Glutamatergic neuron (in vitro differentiated cells): ENCODE data around the gene UCK2. TPM values are rescaled to one million over a fixed set of nuclear protein-coding genes. Genes with fewer than 3 reads are reported as not detected.

ENCODE experiments used
- DNase-seq: peaks from one replicate; pipeline ENCODE4 v3.0.0; 2022
- H3K27ac Mint-ChIP-seq: one replicate; pipeline ENCODE4 v1.8.0; 2020; ENCODE audit warnings: mild to moderate bottlenecking, mixed read lengths, inconsistent platforms; ENCODE audit not compliant: unreplicated experiment
- H3K27me3 Mint-ChIP-seq: one replicate; pipeline ENCODE4 v1.8.0; 2020; ENCODE audit warnings: mild to moderate bottlenecking, moderate library complexity, mixed read lengths, inconsistent platforms; ENCODE audit not compliant: unreplicated experiment
- H3K36me3 Mint-ChIP-seq: one replicate; pipeline ENCODE4 v1.8.0; 2020; ENCODE audit warnings: mild to moderate bottlenecking, mixed read lengths, inconsistent platforms; ENCODE audit not compliant: unreplicated experiment
- H3K4me1 Mint-ChIP-seq: one replicate; pipeline ENCODE4 v1.8.0; 2020; ENCODE audit warnings: mild to moderate bottlenecking, low read depth, mixed read lengths, inconsistent platforms; ENCODE audit not compliant: unreplicated experiment
- H3K4me3 Mint-ChIP-seq: one replicate; pipeline ENCODE4 v1.8.0; 2020; ENCODE audit warnings: mild to moderate bottlenecking, mixed read lengths, inconsistent platforms; ENCODE audit not compliant: unreplicated experiment
- H3K9me3 Mint-ChIP-seq: one replicate; pipeline ENCODE4 v1.8.0; 2020; ENCODE audit warnings: mild to moderate bottlenecking, moderate library complexity, mixed read lengths, inconsistent platforms; ENCODE audit not compliant: unreplicated experiment
- total RNA-seq: library from RNA; stranded (reverse); fragmentation: NEBNext Ultra II Directional; extraction: Animal tissue kit (Norgen Biotek cat#: 25700); gene quantifications from one replicate; pipeline ENCODE4 v1.2.1, GENCODE V29; 2021; ENCODE audit not compliant: unreplicated experiment
- TF ChIP-seq, protein P1 (sequence below): fragments of 200-600 bp; sonication (generic); IDR thresholded peaks from one replicate; pipeline ENCODE4 v1.5.0; 2021; ENCODE audit not compliant: partially characterized antibody, unreplicated experiment

Gene UCK2
- total RNA-seq, 1 donor from 2014 or later: 29.9 TPM

DNA sequence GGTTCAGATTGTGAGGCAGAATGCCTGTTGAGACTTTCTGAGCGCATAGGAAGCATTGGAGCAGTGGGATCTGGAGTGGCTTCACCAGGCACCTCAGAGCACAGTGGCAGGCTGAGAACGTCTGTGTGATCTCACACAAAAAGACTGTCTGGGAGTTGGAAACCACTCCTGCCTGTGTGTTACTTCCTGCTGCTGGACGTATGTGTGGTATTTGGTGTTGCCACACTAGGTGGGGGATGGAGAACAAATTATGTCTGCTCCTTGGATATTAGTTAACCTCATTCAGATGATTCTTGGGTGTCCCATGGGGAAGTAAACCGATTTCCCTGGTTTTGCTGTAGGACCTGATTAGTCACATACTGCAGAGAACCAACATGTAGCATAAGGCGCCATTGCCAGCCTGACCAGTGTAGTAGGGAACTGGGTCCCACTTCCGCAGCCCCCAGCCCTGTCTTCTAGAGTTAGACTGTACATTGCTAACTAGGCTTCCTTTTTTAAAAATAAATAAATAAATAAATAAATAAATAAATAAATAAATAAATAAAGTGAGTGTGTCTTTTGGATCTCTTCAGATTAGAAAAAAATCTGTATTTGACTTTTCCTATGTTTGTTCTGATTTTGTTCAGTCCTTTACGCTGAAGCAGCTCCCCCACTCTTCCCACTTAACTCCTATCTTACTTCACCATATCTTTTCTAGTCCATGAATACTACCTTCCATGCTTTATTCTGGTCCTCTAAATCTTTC is 26.9 kb downstream of the UCK2 start:
- Mint-ChIP-seq H3K4me1 (peaks cover 52% of the 10 kb centered on the region), H3K36me3 (no peaks in the 10 kb centered on the region), H3K4me3 (peak overlapping the region; percentile 31), H3K27ac (peak overlapping the region; percentile 18), H3K27me3 (peaks cover 1% of the 10 kb centered on the region), H3K9me3 (no peaks in the 10 kb centered on the region)
- no peak for DNase-seq
- TF ChIP-seq, protein P1, sequence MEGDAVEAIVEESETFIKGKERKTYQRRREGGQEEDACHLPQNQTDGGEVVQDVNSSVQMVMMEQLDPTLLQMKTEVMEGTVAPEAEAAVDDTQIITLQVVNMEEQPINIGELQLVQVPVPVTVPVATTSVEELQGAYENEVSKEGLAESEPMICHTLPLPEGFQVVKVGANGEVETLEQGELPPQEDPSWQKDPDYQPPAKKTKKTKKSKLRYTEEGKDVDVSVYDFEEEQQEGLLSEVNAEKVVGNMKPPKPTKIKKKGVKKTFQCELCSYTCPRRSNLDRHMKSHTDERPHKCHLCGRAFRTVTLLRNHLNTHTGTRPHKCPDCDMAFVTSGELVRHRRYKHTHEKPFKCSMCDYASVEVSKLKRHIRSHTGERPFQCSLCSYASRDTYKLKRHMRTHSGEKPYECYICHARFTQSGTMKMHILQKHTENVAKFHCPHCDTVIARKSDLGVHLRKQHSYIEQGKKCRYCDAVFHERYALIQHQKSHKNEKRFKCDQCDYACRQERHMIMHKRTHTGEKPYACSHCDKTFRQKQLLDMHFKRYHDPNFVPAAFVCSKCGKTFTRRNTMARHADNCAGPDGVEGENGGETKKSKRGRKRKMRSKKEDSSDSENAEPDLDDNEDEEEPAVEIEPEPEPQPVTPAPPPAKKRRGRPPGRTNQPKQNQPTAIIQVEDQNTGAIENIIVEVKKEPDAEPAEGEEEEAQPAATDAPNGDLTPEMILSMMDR: no peak

DNA sequence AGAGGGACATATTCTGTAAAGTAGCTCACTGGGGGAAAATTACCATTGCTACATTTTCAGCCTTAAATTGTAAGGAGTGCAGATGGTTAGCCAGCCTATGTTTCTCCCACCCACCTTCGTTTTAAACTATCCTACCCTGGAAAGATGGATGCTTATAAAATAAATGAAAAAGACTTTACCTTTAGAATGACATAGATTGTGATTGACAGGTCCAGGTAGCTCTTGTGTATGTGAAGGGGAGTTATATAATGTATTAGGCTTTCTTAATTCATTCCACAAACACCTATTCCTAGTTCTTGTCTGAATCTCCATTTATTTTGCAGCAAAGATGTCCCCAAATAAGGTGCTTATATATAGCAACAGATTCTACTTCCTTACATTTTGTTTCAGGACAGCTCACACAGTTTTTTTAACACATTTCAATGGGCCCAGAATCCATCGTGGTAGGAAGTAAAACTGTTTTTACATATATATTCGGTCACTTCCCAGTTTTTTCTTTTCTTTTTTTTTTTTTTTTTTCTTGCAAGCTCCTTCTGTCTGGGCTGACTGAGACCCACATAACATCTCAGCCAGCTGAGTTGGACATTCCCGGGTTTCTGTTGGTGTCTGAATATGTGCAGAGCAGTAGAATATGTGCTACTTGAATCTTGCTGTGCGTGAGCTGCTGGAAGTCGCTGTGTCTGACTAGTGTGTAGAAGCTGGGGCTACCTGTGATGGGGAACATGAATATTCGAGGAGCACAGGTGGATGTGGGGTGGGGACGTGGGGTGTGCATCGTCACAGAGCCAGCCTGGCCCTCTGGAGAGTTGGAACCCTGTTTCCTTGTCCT is 27.8 kb downstream of the UCK2 start:
- Mint-ChIP-seq H3K36me3 (no peaks in the 10 kb centered on the region), H3K27me3 (peaks cover 1% of the 10 kb centered on the region), H3K4me3 (no peak overlapping the region), H3K27ac (no peak overlapping the region), H3K4me1 (peaks cover 52% of the 10 kb centered on the region), H3K9me3 (no peaks in the 10 kb centered on the region)
- TF ChIP-seq, protein P1: no peak
- no peak for DNase-seq

DNA sequence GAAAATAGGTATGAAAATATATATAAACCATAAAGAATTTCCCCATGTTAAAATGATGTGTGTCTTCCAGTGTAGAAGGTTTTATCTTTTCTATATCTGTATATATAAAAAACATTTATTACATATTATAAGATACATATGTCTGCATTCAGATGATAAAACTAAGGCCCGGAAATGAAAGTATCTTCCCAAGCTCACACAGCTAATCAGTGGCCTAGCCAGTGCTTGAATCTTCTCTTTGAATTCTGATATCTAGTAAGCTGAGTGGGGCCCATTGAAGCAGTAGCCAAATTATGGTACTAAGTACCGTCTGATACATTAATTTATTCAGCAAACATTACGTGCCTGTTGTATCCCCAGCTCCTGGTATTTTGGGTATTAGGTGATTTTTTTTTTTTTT is 28.6 kb downstream of the UCK2 start:
- Mint-ChIP-seq H3K4me3 (no peak overlapping the region), H3K27ac (no peak overlapping the region), H3K36me3 (no peaks in the 10 kb centered on the region), H3K4me1 (peaks cover 50% of the 10 kb centered on the region), H3K9me3 (no peaks in the 10 kb centered on the region), H3K27me3 (peaks cover 1% of the 10 kb centered on the region)
- TF ChIP-seq, protein P1: no peak
- no peak for DNase-seq

DNA sequence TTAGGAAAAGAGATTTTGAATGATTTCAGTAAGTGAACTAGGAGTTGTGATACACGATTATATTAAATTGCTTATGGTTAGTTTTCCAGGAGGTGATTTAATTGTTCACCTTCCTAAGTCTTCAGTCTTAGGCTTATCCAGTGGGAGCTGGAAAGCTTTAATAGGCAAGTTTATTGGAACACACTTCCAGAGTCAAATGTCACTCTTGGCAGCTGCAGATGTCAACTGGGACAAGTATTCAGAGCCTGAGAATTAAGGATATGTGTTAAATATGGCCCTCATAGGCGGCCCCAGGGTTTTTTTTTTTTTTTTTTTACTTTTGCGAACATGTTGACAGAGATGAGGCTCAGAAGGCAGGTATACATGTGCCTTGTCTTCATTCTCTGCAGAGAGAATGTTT is 29.2 kb downstream of the UCK2 start:
- Mint-ChIP-seq H3K4me1 (peaks cover 46% of the 10 kb centered on the region), H3K27ac (peak overlapping the region; percentile 79)

More for the DNA sequence above, 29.2 kb downstream of the UCK2 start:
- H3K9me3 Mint-ChIP-seq: no peaks in the 10 kb centered on the region
- H3K36me3 Mint-ChIP-seq: no peaks in the 10 kb centered on the region
- DNase-seq: no peak
- TF ChIP-seq, protein P1: no peak
- no peak overlapping the region for H3K4me3 Mint-ChIP-seq
- H3K27me3 Mint-ChIP-seq: peaks cover 1% of the 10 kb centered on the region
